K562 (cell line): ENCODE data around the gene CRPPA. TPM values are rescaled to one million over a fixed set of nuclear protein-coding genes. Genes with fewer than 3 reads are reported as not detected.

ENCODE experiments used
- CBFA2T3 ChIP-seq: fragments of 450-650 bp; IDR thresholded peaks from 2 replicates; pipeline ENCODE4 v1.6.1; 2017
- CCNT2 ChIP-seq: IDR thresholded peaks from 2 replicates; pipeline ENCODE4 v1.6.1; 2011; ENCODE audit warnings: borderline replicate concordance, low read depth, mild to moderate bottlenecking, moderate library complexity, mixed read lengths, low read length; ENCODE audit not compliant: insufficient read length; ENCODE audit errors: extremely low read depth
- COPS2 ChIP-seq: fragments of 450-650 bp; conservative IDR thresholded peaks from 2 replicates; pipeline ENCODE4 v1.6.1; 2016; ENCODE audit warnings: mild to moderate bottlenecking, moderate library complexity
- CREBBP ChIP-seq: IDR thresholded peaks from one replicate; pipeline ENCODE4 v1.6.1; 2012; ENCODE audit warnings: low read depth, mild to moderate bottlenecking, control low read depth, inconsistent platforms, low read length
- DIDO1 ChIP-seq: fragments of 450-650 bp; IDR thresholded peaks from 2 replicates; pipeline ENCODE4 v1.6.1; 2016; ENCODE audit warnings: low read depth, missing biosample characterization, missing genetic modification characterization
- DPF2 ChIP-seq: fragments of 450-650 bp; IDR thresholded peaks from 2 replicates; pipeline ENCODE4 v1.6.1; 2016
- ELF2 ChIP-seq: fragments of 250-450 bp; sonication (Bioruptor Pico); IDR thresholded peaks from 2 replicates; pipeline ENCODE4 v1.5.0; 2021; ENCODE audit warnings: mild to moderate bottlenecking
- ERF ChIP-seq: fragments of 450-650 bp; formaldehyde crosslinking; IDR thresholded peaks from 2 replicates; pipeline ENCODE4 v1.4.0; 2020; ENCODE audit warnings: mild to moderate bottlenecking, mixed read lengths
- ESRRB ChIP-seq: fragments of 250-450 bp; sonication (Bioruptor Pico); IDR thresholded peaks from 2 replicates; pipeline ENCODE4 v1.5.0; 2020; ENCODE audit warnings: mild to moderate bottlenecking, moderate library complexity, borderline replicate concordance
- HDAC2 ChIP-seq: fragments of 450-650 bp; IDR thresholded peaks from 2 replicates; pipeline ENCODE4 v1.6.1; 2016; ENCODE audit warnings: mild to moderate bottlenecking
- HEY1 ChIP-seq: fragments of 250-450 bp; sonication (Bioruptor Pico); IDR thresholded peaks from 2 replicates; pipeline ENCODE4 v1.5.0; 2020; ENCODE audit warnings: mild to moderate bottlenecking, moderate library complexity, borderline replicate concordance
- KLF6 ChIP-seq: fragments of 250-450 bp; sonication (Bioruptor Pico); IDR thresholded peaks from 2 replicates; pipeline ENCODE4 v1.4.0; 2020; ENCODE audit warnings: mild to moderate bottlenecking, moderate library complexity, borderline replicate concordance
- L3MBTL2 ChIP-seq: fragments of 450-650 bp; IDR thresholded peaks from 2 replicates; pipeline ENCODE4 v1.6.1; 2016; ENCODE audit warnings: mild to moderate bottlenecking, moderate library complexity
- MBD1 ChIP-seq: fragments of 250-450 bp; sonication (Bioruptor Pico); IDR thresholded peaks from 2 replicates; pipeline ENCODE4 v1.8.0; 2022; ENCODE audit warnings: inconsistent platforms
- MED1 ChIP-seq: sonication (generic); formaldehyde crosslinking; IDR thresholded peaks from 2 replicates; pipeline ENCODE4 v1.8.1; 2023; ENCODE audit warnings: missing genetic modification reagents, borderline replicate concordance
- MITF ChIP-seq: IDR thresholded peaks from 2 replicates; pipeline ENCODE4 v1.6.1; 2014; ENCODE audit warnings: antibody characterized with exemption
- NCOR1 ChIP-seq: fragments of 450-650 bp; IDR thresholded peaks from 2 replicates; pipeline ENCODE4 v1.6.1; 2016; ENCODE audit warnings: mild to moderate bottlenecking, moderate library complexity
- NFIC ChIP-seq: fragments of 450-650 bp; IDR thresholded peaks from 2 replicates; pipeline ENCODE4 v1.6.1; 2017; ENCODE audit warnings: mild to moderate bottlenecking, inconsistent platforms
- PHB ChIP-seq: fragments of 250-450 bp; sonication (Bioruptor Pico); IDR thresholded peaks from 2 replicates; pipeline ENCODE4 v1.5.0; 2021
- RAD21 ChIP-seq, 2 experiments: fragments of 250-450 bp in 1 of 2; fragments of 450-650 bp in 1 of 2; sonication (Bioruptor Pico) in 1 of 2; formaldehyde crosslinking in 1 of 2; IDR thresholded peaks in 1 of 2; conservative IDR thresholded peaks in 1 of 2; 2 replicates each; pipeline versions ENCODE4 v1.4.0 to v1.8.0; 2020 to 2022; ENCODE audit warnings: mild to moderate bottlenecking in 2 of 2, moderate library complexity in 1 of 2
- SMARCA4 ChIP-seq: fragments of 450-650 bp; IDR thresholded peaks from 2 replicates; pipeline ENCODE4 v1.6.1; 2016
- SP1 ChIP-seq: sonication (generic); formaldehyde crosslinking; IDR thresholded peaks from 2 replicates; pipeline ENCODE4 v1.8.1; 2022; ENCODE audit warnings: mild to moderate bottlenecking, missing genetic modification reagents
- TAF7 ChIP-seq: fragments of 450-650 bp; IDR thresholded peaks from 2 replicates; pipeline ENCODE4 v1.6.1; 2016; ENCODE audit warnings: missing genetic modification characterization, missing compliant biosample characterization
- TBL1XR1 ChIP-seq, 2 experiments: IDR thresholded peaks; 2 replicates each; pipeline ENCODE4 v1.6.1; 2012; ENCODE audit warnings: improper control_type of control experiment in 2 of 2, low read length in 2 of 2, mild to moderate bottlenecking in 1 of 2
- ZBTB12 ChIP-seq: fragments of 250-450 bp; sonication (Bioruptor Pico); IDR thresholded peaks from 2 replicates; pipeline ENCODE4 v1.4.0; 2020
- ZFPM2 ChIP-seq: fragments of 250-450 bp; sonication (Bioruptor Pico); IDR thresholded peaks from 2 replicates; pipeline ENCODE4 v1.5.1; 2022; ENCODE audit warnings: mild to moderate bottlenecking
- ZNF274 ChIP-seq: IDR thresholded peaks from 2 replicates; pipeline ENCODE4 v1.6.1; 2011; ENCODE audit warnings: low read depth, mild to moderate bottlenecking, low read length, moderate library complexity, borderline replicate concordance
- polyA plus RNA-seq, 8 experiments: library from polyadenylated mRNA; depleted of rRNA in 4 of 8; stranded (reverse) in 5 of 8; unstranded in 3 of 8; fragments of >200 nt; fragmentation: Nextera tagmentation in 2 of 8; fragmentation: Illumina TruSeq in 1 of 8; extraction: Ambion mirVana in 2 of 8; extraction: Trizol in 1 of 8; gene quantifications; 2 replicates each; pipeline versions ENCODE4 v1.2.1 to v1.2.3, GENCODE V29; 2011 to 2014; ENCODE audit warnings: inconsistent platforms in 1 of 8, missing spikeins in 1 of 8
- total RNA-seq, 7 experiments: library from RNA; depleted of rRNA in 6 of 7; stranded (reverse); fragments of >200 nt in 6 of 7; fragmentation: Illumina TruSeq in 2 of 7; extraction: Trizol in 2 of 7; gene quantifications; 2 replicates each; pipeline versions ENCODE4 v1.2.1 to v1.2.3, GENCODE V29; 2011 to 2021; ENCODE audit warnings: low replicate concordance in 1 of 7

Gene CRPPA
- total and polyA plus RNA-seq, 9 of the 15 experiments (the other 6 are each of a cell fraction or from before 2014, with no cell fraction given), result 3.9 to 14.4 (median 7.8) TPM

- TF ChIP-seq CCNT2 (peak; percentile 12), NFIC (no peak), ESRRB (CRISPR knock-in tag) (no peak), NCOR1 (no peak), HDAC2 (no peak), TAF7 (tag) (no peak), KLF6 (CRISPR knock-in tag) (no peak), ZNF274 (no peak), DPF2 (peak; percentile 42; the same call in 1 of the 2 replicates), TBL1XR1 (IDR thresholded peaks at IDR 0.05; ENCODE audit: low read length in 2 of 2) (no peak), DIDO1 (tag) (no peak), PHB (CRISPR knock-in tag) (no peak), ERF (CRISPR knock-in tag) (no peak), L3MBTL2 (no peak), COPS2 (no peak), ELF2 (CRISPR knock-in tag) (no peak), MITF (no peak), CBFA2T3 (peak; percentile 81), CREBBP (no peak), SP1 (CRISPR knock-in tag) (no peak), SMARCA4 (peak; percentile 19; the same call in 1 of the 2 replicates), ZBTB12 (CRISPR knock-in tag) (no peak), HEY1 (CRISPR knock-in tag) (no peak), RAD21 (CRISPR knock-in tag; conservative IDR thresholded peaks at IDR 0.05 in 1 of 2, IDR thresholded peaks at IDR 0.05 in 1 of 2) (peak; percentile 84 to 92), MBD1 (no peak), ZFPM2 (CRISPR knock-in tag) (no peak), MED1 (CRISPR knock-in tag) (no peak)
Observed at GRCh38 chr7:16431646-16432424, 10.5 kb upstream of the CRPPA start (continued).
